Right lobe of liver (tissue), 6 donors: ENCODE results near the gene BCOR. TPM values are rescaled to one million over a fixed set of nuclear protein-coding genes. Genes with fewer than 3 reads are reported as not detected.

Source experiments
- ATAC-seq, 4 donors: fragments of 200-7000 bp; cut with Tn5 transposase; one replicate each; pipeline ENCODE4 v1.9.1; 2020; ENCODE audit warnings: mild to moderate bottlenecking in 4 of 4, moderate library complexity in 4 of 4
- DNase-seq, 3 donors: peaks; one replicate each; pipeline ENCODE4 v3.0.0-alpha.2; 2020
- H3K27ac ChIP-seq, 3 donors: fragments of 200-600 bp; one replicate each; pipeline ENCODE4 v1.8.0; 2022
- H3K27me3 ChIP-seq, 2 donors: fragments of 200-600 bp; one replicate each; pipeline ENCODE4 v1.8.0; 2022
- H3K36me3 ChIP-seq, 4 donors: fragments of 200-600 bp; sonication (generic) in 1 of 4; one replicate each; pipeline versions ENCODE4 v1.5.1 to v1.8.0; 2017 to 2022; ENCODE audit warnings: control low read depth in 1 of 4
- H3K4me1 ChIP-seq, 4 donors: fragments of 200-600 bp; sonication (generic) in 1 of 4; one replicate each; pipeline versions ENCODE4 v1.5.1 to v1.8.0; 2017 to 2022; ENCODE audit warnings: control low read depth in 1 of 4
- H3K4me3 ChIP-seq, 3 donors: fragments of 200-600 bp; one replicate each; pipeline ENCODE4 v1.8.0; 2022
- H3K9me3 ChIP-seq, 4 donors: fragments of 200-600 bp; sonication (generic) in 1 of 4; one replicate each; pipeline versions ENCODE4 v1.5.1 to v1.8.0; 2017 to 2022; ENCODE audit warnings: control low read depth in 1 of 4
- CTCF ChIP-seq, 4 donors: fragments of 200-600 bp in 3 of 4; fragments of 450-650 bp in 1 of 4; IDR thresholded peaks; one replicate each; pipeline versions ENCODE4 v1.5.1 to v1.8.0; 2016 to 2022; ENCODE audit warnings: antibody characterized with exemption in 4 of 4, mild to moderate bottlenecking in 2 of 4
- POLR2A ChIP-seq: fragments of 450-650 bp; IDR thresholded peaks from one replicate; pipeline ENCODE4 v1.6.1; 2017; ENCODE audit warnings: antibody characterized with exemption, mild to moderate bottlenecking
- WGBS: methylation state at CpG from one replicate; pipeline ENCODE4 v1.1.6; 2018; ENCODE audit warnings: low coverage, low lambda C conversion rate; ENCODE audit not compliant: insufficient coverage; ENCODE audit errors: missing lambda C conversion rate; 5-methylcytosine and 5-hydroxymethylcytosine counted together
- intact Hi-C, 2 donors: fragments of 100-400 bp; cut with DNase I; formaldehyde crosslinking; loops; one replicate each; pipeline versions ENCODE4 v1.11.2 to v1.14.1; 2022
- total RNA-seq, 6 experiments: library from RNA; depleted of rRNA in 2 of 6; stranded (reverse); fragments of >200 nt in 2 of 6; fragmentation: NEBNext Ultra II Directional in 3 of 6; extraction: Animal tissue kit (Norgen Biotek cat#: 25700) in 3 of 6; gene quantifications; one replicate each; pipeline versions ENCODE4 v1.1.0 to v1.2.4, GENCODE V29; 2016 to 2023
- donor health status: DM: no; HTN: yes; CAD: no.
- donor health status: DM: no; HTN: no; CAD: no.
- donor health status: DM: no; HTN: no; CAD: no.
- donor health status: DM: no; HTN: yes; CAD: no.
- donor health status: DM: no; HTN: yes; CAD: no.

Gene BCOR
- total RNA-seq, 6 experiments from 2014 or later = 9.4 to 16.6 (median 12.0) TPM

- Histone ChIP-seq H3K27me3 (no peaks in the 10 kb centered on the region), H3K4me3 (no peak overlapping the region), H3K4me1 (no peaks in the 10 kb centered on the region), H3K36me3 (peaks cover 0 to 25% (median 14%) of the 10 kb centered on the region in 4 donors), H3K9me3 (peaks cover 0 to 11% (median 2%) of the 10 kb centered on the region in 4 donors), H3K27ac (no peak overlapping the region)
- 75% methylated on average over 4 of the region's 7 CpGs for WGBS
- no peak for DNase-seq
- intact Hi-C loops = no loop called here
- ATAC-seq = peak in 1 of 4 donors; percentile 38
- TF ChIP-seq CTCF (IDR thresholded peaks at IDR 0.05) (no peak), POLR2A (no peak)
Measured at GRCh38 chrX:40049084-40049641, 48.6 kb downstream of the BCOR start.

GRCh38 chrX:40047485-40047884, 50.3 kb downstream of the BCOR start:
- no peaks in the 10 kb centered on the region for H3K4me1 ChIP-seq
- H3K27ac ChIP-seq = no peak overlapping the region
- H3K4me3 ChIP-seq = no peak overlapping the region
- H3K27me3 ChIP-seq = no peaks in the 10 kb centered on the region
- peaks cover 0 to 16% (median 5%) of the 10 kb centered on the region in 4 donors for H3K36me3 ChIP-seq
- peaks cover 0 to 11% (median 2%) of the 10 kb centered on the region in 4 donors for H3K9me3 ChIP-seq
- TF ChIP-seq CTCF (IDR thresholded peaks at IDR 0.05) (no peak), POLR2A (no peak)
- DNase-seq = no peak
- intact Hi-C loops = no loop called here
- no peak for ATAC-seq

GRCh38 chrX:40043895-40044294, 53.9 kb downstream of the BCOR start:
- DNase-seq (no peak), ATAC-seq (no peak)
- no peaks in the 10 kb centered on the region for H3K36me3 ChIP-seq
- no peaks in the 10 kb centered on the region for H3K4me1 ChIP-seq
- intact Hi-C loops = no loop called here
- no peak overlapping the region for H3K27ac ChIP-seq
- H3K9me3 ChIP-seq = no peaks in the 10 kb centered on the region
- H3K27me3 ChIP-seq = no peaks in the 10 kb centered on the region
- no peak overlapping the region for H3K4me3 ChIP-seq
- TF ChIP-seq CTCF (IDR thresholded peaks at IDR 0.05) (no peak), POLR2A (no peak)
- WGBS = 53% methylated on average over 3 of the region's 3 CpGs

- no peak for ATAC-seq
- WGBS = 58% methylated on average over 4 of the region's 6 CpGs
- H3K36me3 ChIP-seq = no peaks in the 10 kb centered on the region
- no peaks in the 10 kb centered on the region for H3K4me1 ChIP-seq
- no peak overlapping the region for H3K4me3 ChIP-seq
- intact Hi-C loops = no loop called here
- H3K9me3 ChIP-seq = peaks cover 0 to 5% (median 0%) of the 10 kb centered on the region in 4 donors
- no peak for DNase-seq
- TF ChIP-seq POLR2A (no peak), CTCF (IDR thresholded peaks at IDR 0.05) (no peak)
- no peaks in the 10 kb centered on the region for H3K27me3 ChIP-seq
- H3K27ac ChIP-seq = no peak overlapping the region
Measured at GRCh38 chrX:40041915-40042314, 55.8 kb downstream of the BCOR start.
